HG02763 (cell line): Measurements from ENCODE around the gene CEP128.

ENCODE experiments used
- ATAC-seq: cut with Tn5 transposase; IDR thresholded peaks from one replicate; pipeline ENCODE4 v1.9.1; 2021; ENCODE audit warnings: mild to moderate bottlenecking, moderate library complexity; ENCODE audit not compliant: unreplicated experiment

The CEP128 gene

GRCh38 chr14:80906336-80906735 is 35.2 kb downstream of the CEP128 start:
- ATAC-seq: no peak

DNA sequence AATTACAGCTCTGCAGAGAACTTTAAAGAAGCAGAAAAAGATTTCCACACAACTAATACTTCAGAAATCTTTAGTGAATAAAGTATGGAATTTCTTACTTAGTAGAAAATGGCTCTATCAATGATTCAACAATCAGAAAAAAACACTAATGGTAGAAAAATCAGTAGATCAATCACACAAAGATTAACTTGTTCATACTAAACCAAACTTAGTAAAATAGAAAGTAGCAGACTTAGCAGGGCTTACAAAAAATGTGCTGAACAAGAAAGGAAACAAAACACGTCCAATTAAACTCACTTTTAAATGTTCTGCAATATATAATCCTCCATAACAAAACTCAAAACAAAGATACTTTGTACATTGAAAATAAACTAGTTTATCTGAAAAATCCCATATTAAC is 38.9 kb downstream of the CEP128 start:
- ATAC-seq: no peak

DNA sequence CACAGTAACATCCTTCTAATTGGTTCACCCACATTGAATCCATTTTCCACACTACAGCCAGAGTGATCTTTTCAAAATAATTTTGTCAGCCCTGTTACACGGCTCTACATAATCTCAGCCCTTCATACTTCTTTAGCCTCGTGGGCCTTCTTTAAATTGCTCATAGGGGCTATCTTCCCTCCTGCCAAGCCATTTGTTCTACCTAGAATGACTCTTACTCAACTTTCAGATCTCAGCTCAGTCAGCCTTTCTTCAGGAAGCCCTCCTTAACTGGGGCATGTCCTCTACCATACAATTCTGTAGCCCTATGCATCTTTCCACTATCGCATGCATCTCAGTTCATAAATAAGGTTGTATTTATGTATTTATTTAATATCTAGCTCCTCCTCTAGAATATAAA is 39.7 kb downstream of the CEP128 start:
- no peak for ATAC-seq

DNA sequence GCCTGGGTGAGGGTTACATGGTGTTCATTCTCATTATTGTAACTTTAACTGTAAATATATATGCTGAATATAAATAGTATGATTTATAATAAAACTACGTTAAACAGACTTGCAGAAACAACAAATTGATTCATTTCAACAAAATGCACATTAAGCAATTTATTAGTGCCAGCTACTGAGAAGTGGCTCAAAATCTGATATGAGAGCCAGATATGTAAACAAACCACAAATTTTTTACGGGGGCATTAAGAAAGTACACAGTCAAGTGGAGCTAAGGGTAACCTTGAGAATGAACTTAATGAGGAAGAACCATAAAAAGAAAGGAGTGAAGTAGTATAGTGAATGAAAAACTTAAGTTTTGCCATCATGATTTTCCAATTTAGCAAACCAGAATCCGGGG is 40.3 kb downstream of the CEP128 start:
- no peak for ATAC-seq

GRCh38 chr14:80872645-80873044 is 68.9 kb downstream of the CEP128 start:
- ATAC-seq: no peak

DNA sequence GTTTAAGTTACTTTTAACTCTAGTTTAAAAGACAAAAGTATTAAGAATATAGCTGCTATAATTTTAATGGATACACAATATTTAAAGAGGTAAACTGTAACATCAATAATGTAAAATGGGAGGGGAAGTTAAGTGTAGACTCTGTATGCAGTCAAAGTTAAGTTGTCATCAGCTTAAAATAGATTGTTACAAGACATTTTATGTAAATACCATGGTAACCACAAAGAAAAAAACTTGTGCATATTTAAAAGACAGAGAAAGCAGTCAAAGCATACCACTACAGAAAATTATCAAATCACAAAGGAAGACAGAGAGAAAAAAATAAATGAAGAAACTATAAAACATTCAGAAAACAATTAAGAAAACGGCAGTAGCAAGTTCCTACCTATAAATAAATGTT is 73.3 kb downstream of the CEP128 start:
- ATAC-seq: no peak

DNA sequence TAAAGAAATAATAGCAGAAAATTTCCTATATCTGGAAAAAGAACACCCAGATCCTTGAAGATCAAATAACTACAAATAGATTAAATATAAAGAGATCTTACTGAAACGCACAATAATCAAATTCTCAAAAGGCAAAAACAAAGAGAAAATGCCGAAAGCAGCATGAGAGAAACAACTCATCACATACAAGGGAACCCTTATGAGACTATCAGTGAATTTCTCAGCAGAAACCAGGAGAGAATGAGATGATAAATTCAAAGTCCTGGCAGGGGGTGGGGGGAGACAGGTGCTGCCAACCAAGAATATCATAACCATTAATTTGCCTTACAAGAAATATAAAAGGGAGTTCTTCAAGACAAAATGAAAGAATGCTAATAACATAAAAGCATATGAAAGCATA is 73.7 kb downstream of the CEP128 start:
- no peak for ATAC-seq

GRCh38 chr14:80867091-80867490 is 74.4 kb downstream of the CEP128 start:
- ATAC-seq: no peak

- no peak for ATAC-seq
Observed at GRCh38 chr14:80865565-80865964, 76.0 kb downstream of the CEP128 start.

DNA sequence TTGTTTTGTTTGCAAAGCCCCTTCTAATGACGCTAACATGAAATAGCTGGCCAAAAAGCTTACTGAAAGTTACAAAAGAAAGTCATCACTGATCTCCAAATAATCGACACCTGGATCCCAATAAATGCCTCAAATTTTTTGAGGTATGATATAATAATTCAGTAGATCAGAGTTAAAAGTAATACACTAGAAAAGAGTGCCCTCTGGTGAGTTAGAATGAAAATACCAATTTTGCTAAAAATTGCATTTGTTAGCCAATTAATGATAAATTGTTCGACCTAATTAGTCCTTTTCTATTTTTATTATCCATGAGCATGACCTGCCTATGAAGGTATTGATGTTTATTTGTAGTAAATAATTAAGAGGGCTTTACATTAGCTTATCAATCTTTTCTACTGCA is 78.6 kb downstream of the CEP128 start:
- ATAC-seq: no peak

DNA sequence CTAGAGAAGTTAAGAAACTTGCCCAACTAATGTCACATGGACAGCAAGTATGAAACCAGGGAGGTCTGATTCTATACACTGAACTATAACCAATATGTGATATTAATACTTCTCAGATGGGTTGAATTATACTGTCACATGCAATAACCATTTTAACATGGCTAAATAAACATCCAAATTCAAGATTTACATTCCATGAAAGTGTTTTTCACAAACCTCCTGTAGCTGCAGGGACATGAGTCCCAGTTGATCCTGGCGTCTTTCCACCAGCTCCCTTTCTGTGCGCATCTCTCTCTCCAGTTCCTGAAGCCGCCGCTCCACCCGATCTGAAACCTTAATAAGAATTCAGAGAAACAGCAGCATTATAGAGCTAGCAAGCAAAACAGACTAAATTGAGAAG is 79.0 kb downstream of the CEP128 start:
- no peak for ATAC-seq

DNA sequence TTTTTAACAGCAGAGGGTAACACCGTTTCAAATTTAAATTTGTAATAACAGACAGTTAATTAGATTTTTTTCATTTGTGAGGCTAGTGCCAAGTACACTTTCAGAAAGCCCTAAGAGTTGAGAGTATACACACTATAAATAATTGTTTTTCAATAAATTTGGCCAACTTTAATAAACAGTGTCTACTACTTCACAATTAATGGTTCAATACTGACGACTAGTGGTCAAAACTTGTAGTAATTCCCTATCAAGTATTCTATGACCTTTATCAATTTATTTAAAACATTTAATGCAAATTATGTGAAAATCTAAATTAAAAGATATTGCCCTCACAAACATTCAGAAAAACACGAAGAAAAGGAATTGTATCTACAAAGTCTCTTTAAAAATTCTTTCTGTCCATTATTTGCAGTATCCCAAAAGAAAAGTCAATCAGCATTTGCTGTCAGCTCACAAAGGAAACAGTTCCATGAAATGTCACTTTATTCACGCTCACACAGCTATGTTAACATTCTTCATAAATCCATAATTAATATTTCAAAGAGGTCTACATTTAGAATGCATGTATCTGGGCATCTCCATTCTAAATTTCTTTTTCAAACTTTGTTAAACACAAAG is 91.2 kb downstream of the CEP128 start:
- ATAC-seq: no peak

- ATAC-seq: no peak
Observed at GRCh38 chr14:80847070-80847469, 94.5 kb downstream of the CEP128 start.

GRCh38 chr14:80845856-80846255 is 95.7 kb downstream of the CEP128 start:
- no peak for ATAC-seq

DNA sequence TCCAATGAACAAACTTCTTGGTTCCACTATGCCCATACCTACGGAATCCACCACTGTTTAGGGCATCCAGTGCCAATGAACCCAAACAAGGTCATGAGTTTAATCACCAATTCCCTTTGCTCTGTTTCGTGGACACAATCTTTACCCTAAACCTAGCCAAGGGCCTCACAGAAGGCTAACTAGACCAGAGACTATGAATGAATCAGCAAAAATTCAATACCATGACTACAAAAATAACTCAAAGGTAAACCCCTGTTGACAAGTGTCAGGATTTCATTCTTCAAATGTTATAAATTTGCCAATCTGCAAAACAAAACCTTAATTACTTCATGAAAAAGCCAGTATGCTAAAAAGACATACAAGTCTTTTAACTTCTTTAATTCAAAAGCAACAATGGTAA is 96.7 kb downstream of the CEP128 start:
- ATAC-seq: no peak

- ATAC-seq: no peak
Observed at GRCh38 chr14:80839743-80840142, 101.8 kb downstream of the CEP128 start.

DNA sequence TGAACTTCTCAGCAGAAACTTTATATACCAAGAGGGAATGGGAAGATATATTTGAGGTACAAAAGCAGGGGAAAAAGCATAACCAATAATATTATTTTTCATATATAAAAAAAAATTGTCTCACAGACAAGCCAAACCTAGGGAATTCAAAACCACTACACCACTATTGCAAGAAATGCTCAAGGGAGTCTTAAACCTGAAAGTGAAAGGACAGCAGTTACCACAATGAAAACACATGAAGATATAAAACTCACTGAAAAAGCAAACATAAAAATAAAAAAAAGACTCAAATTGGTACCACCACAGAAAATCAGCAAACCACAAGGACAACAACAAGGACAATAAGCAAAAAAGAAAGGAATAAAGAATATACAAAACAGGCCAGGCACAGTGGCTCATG is 131.9 kb downstream of the CEP128 start:
- no peak for ATAC-seq

GRCh38 chr14:80805136-80805535 is 136.4 kb downstream of the CEP128 start:
- ATAC-seq: no peak

DNA sequence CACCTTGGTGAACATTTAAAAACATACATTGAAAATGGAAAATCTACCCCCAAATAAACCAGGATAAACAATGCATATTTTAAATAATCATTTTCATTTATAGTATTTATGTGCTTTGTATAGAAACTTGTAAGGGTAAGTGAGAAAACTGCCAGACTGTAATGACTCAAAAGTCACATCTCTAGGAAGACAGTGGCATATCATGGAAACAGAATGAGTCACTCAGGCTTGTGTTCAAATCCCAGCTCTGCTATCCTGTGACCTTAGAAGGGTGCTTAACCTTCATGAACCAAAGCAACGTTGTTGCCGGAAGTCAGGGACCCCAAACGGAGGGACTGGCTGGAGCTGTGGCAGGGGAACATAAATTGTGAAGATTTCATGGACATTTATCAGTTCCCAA is 142.7 kb downstream of the CEP128 start:
- no peak for ATAC-seq

DNA sequence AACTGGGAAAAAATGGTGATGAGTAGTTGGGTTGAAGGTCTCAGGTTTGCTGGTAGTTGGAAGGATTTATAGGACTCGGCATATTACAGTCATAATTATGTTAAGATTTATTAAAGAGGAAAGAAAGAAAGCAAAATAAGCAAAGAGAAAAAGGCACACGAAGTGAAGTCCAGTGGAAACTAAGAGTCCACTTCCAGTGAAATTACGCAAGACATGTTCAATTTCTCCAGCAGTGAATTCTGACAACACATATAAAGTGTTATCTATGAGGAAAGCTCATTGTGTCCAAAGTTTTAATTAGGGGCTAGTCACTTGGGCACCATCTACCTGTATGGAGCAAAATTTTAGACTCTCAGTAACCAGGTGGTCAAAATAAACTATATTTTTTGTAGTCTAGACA is 143.3 kb downstream of the CEP128 start:
- no peak for ATAC-seq

DNA sequence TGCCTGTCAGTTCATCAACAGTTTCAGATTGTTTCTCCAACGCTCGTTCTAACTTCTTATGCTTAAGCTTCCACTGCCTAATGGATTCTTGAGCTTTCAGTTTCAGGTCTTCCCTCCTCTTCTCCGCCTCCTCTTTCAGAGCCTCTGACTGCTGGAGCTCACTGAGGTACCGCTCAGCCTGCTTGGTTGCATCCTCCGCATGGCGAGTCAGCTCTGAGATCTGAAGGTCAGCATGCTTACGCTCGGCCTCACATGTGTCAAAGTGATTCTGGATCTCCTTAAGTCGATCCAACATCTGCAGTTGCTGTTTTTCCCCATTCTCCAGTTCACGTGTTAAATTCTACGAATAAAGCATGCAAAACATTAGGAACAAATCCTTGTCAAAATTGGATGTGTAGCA is 148.8 kb downstream of the CEP128 start:
- no peak for ATAC-seq

GRCh38 chr14:80787876-80788275 is 153.7 kb downstream of the CEP128 start:
- no peak for ATAC-seq

DNA sequence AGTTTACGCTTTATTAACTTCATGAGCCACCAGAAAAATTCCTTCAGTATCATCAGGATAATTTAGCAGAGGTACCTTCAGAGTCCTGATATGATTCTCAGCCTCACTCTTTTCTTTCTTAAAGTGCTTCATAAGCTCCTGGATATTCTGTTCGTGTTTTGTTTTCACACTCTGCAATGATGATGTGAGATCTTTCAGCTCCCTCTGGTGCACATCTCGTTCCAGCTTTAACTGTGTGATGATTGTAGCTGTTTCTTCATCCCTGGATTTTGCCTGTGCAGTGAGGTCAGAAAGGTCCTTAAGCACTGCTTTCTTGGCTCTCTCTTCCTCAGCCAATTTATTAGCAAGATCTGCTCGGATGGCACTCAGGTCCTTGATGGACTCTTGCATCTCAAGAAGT is 156.7 kb downstream of the CEP128 start:
- ATAC-seq: no peak

DNA sequence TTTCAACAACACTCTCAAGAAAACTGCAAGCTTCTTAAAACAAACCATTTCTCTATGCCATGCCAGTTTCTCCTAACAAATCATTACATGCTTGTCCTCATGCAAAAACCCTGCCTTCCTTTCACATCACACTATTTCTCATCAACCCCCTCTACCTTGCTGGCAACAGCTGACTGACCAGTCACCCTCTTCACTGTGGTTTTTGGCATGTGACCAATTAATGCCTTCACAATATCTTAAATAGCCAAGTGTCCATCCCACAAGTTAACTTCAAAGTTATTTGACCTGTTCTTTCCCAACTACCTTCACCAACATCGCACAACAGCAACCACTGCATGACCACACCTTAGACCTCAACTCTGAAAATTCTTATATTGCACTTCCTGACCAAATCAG is 159.6 kb downstream of the CEP128 start:
- no peak for ATAC-seq
